ENCODE data around the gene TIMM17B. TPM values are rescaled to one million over a fixed set of nuclear protein-coding genes. Genes with fewer than 3 reads are reported as not detected.

The TIMM17B gene
- total RNA-seq, 1 donor, result 39.3 TPM

DNA sequence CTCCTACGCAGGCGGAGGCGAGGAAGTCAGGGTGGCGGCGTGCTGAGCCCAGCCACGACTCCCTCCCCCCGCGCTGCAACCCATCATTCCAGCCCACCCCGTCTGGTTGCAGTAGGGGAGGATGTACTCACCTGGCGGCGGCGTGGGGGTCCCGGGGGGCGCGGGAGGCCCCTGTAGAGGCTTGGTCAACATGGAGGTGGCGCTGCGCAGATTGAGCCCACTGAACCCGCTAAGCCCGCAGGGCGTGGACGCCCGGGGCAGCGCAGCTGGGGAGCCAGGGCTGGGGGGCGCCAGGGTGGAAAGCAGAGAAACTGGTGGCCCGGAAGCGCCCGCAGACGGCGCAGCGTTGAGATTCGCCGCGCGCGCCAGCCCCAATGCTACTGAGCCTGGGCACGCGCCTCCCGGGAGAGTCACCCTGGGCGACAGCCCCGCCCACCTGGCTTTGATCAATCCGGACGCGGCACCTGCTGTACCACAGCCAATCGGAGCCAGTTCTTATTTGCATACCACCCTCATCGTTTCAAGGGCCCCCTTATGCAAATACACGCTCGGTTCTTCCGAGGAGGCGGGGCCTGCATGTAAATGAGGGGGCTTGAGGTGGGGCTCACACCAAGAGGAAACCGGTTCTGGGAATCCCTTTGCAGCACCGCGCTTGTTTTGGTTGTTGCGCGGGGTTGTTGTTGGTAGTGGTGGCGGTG, 21.2 kb upstream of the TIMM17B start, which contains the start of gene PIM2:
TSS of gene PIM2 (minus strand) at position 382 of the 698 bp plus-strand sequence. CDS start at position 192, 190 bp downstream.
- peak; percentile 90 for DNase-seq (ENCODE audit: low read depth)
- H3K4me3 ChIP-seq (ENCODE audit: low read depth, low read length), result peak within 1 kb of the TSS; percentile 67
- TF ChIP-seq, protein P1, sequence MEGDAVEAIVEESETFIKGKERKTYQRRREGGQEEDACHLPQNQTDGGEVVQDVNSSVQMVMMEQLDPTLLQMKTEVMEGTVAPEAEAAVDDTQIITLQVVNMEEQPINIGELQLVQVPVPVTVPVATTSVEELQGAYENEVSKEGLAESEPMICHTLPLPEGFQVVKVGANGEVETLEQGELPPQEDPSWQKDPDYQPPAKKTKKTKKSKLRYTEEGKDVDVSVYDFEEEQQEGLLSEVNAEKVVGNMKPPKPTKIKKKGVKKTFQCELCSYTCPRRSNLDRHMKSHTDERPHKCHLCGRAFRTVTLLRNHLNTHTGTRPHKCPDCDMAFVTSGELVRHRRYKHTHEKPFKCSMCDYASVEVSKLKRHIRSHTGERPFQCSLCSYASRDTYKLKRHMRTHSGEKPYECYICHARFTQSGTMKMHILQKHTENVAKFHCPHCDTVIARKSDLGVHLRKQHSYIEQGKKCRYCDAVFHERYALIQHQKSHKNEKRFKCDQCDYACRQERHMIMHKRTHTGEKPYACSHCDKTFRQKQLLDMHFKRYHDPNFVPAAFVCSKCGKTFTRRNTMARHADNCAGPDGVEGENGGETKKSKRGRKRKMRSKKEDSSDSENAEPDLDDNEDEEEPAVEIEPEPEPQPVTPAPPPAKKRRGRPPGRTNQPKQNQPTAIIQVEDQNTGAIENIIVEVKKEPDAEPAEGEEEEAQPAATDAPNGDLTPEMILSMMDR (IDR thresholded peaks at IDR 0.05; ENCODE audit: insufficient read depth, low read depth, low read length), result no peak

- TF ChIP-seq, protein P1 (IDR thresholded peaks at IDR 0.05; ENCODE audit: insufficient read depth, low read depth, low read length), result no peak
- DNase-seq (ENCODE audit: low read depth), result no peak
These were observed 20.7 kb upstream of the TIMM17B start for GRCh38 chrX:48918301-48918642.

DNA sequence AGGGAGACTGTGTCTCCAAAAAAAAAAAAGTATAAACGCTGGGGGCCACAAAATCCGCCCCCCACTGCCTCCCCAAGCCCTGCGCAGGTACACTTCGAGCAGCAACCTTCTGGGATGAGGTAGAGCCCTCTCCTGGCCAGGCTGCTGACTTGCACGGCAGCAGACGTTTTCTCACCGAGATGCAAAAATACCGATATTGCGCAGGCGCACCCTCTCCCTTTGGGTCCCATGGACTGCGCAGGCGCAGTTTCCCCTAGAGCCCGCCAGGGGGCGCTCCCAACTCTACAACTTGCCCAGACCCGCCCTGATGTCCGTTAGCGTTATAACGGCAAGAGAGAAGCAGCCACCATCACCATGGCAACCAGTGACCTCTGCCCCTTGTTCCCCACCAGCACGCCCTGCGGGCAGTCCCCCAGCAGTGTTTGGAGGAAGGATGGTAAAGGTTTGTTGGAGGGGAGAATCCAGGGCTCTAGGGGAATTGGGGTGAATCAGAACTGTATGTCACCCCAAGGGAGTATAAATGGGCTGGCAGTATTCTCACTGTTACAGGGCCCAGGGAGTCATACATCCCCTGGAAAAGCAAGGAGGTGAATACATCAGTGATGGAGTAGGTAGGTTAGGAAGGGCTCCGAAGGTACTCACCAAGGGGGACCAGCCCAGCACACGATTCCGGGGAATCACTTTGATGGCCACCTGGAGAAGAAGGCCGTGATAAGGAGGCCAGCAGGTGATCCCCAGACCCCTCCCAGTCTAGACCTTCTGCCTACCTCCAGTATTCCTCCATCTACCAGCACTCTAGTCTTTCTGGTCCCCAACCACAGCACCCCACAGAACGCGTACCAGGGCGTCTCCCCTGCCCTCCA, 19.8 kb upstream of the TIMM17B start:
- peak overlapping the region; percentile 67 for H3K4me3 ChIP-seq (ENCODE audit: low read depth, low read length)
- peak; percentile 89 for DNase-seq (ENCODE audit: low read depth)
- TF ChIP-seq, protein P1 (IDR thresholded peaks at IDR 0.05; ENCODE audit: insufficient read depth, low read depth, low read length), result peak; percentile 88

More at GRCh38 chrX:48918301-48918642, 20.7 kb upstream of the TIMM17B start:
- H3K4me3 ChIP-seq (ENCODE audit: low read depth, low read length), result peak overlapping the region; percentile 67

GRCh38 chrX:48914593-48915493, 17.3 kb upstream of the TIMM17B start:
- TF ChIP-seq, protein P1 (IDR thresholded peaks at IDR 0.05; ENCODE audit: insufficient read depth, low read depth, low read length), result no peak
- H3K4me3 ChIP-seq (ENCODE audit: low read depth, low read length), result no peak overlapping the region
- no peak for DNase-seq (ENCODE audit: low read depth)

GRCh38 chrX:48913605-48914366, 16.2 kb upstream of the TIMM17B start:
- no peak for DNase-seq (ENCODE audit: low read depth)
- TF ChIP-seq, protein P1 (IDR thresholded peaks at IDR 0.05; ENCODE audit: insufficient read depth, low read depth, low read length), result no peak
- no peak overlapping the region for H3K4me3 ChIP-seq (ENCODE audit: low read depth, low read length)

Data from fibroblast of villous mesenchyme (primary cell).